Breast epithelium (tissue), 3 donors: ENCODE measurements around the gene DIP2A.

Experiments used
- POLR2AphosphoS5 ChIP-seq, 3 donors: sonication (generic); formaldehyde crosslinking; IDR thresholded peaks; one replicate each; pipeline ENCODE4 v1.6.1; 2017; ENCODE audit warnings: antibody characterized with exemption in 3 of 3
- TF ChIP-seq, protein P1 (sequence below), 3 donors: fragments of 450-650 bp; IDR thresholded peaks; one replicate each; pipeline ENCODE4 v1.5.1; 2016 to 2017; ENCODE audit warnings: antibody characterized with exemption in 3 of 3, mild to moderate bottlenecking in 3 of 3, moderate library complexity in 3 of 3

DNA sequence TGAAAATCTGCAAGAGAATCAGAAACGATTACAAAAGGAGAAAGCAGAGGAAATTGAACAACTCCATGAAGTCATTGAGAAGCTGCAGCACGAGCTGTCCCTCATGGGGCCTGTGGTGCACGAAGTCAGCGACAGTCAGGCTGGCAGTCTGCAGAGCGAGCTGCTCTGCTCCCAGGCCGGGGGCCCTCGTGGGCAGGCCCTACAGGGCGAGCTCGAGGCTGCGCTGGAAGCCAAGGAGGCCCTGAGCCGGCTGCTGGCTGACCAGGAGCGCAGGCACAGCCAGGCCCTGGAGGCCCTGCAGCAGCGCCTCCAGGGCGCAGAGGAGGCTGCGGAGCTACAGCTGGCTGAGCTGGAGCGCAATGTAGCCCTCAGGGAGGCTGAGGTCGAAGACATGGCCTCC lies 47.5 kb upstream of the DIP2A start:
- TF ChIP-seq, protein P1, sequence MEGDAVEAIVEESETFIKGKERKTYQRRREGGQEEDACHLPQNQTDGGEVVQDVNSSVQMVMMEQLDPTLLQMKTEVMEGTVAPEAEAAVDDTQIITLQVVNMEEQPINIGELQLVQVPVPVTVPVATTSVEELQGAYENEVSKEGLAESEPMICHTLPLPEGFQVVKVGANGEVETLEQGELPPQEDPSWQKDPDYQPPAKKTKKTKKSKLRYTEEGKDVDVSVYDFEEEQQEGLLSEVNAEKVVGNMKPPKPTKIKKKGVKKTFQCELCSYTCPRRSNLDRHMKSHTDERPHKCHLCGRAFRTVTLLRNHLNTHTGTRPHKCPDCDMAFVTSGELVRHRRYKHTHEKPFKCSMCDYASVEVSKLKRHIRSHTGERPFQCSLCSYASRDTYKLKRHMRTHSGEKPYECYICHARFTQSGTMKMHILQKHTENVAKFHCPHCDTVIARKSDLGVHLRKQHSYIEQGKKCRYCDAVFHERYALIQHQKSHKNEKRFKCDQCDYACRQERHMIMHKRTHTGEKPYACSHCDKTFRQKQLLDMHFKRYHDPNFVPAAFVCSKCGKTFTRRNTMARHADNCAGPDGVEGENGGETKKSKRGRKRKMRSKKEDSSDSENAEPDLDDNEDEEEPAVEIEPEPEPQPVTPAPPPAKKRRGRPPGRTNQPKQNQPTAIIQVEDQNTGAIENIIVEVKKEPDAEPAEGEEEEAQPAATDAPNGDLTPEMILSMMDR (IDR thresholded peaks at IDR 0.05) = no peak
- TF ChIP-seq POLR2AphosphoS5 (IDR thresholded peaks at IDR 0.05) = no peak
